ENCODE results near the gene ZNHIT6.
A peak's percentile ranks its signal among the peaks of the same experiment; 100 is the strongest.
"Not testable (repeated sequence)": the region's sequence is repeated elsewhere in the genome, so short reads cannot be mapped to it uniquely, and the experiment has no call there.

Gene ZNHIT6

GRCh38 chr1:85707990-85708828, at the start of gene ZNHIT6:
Gene ZNHIT6 (minus strand): TSS chr1:85708433. CDS start chr1:85708284, 149 bp downstream.
- peak; percentile 86 for DNase-seq

GRCh38 chr1:85756864-85757263, 48.6 kb upstream of the ZNHIT6 start:
- DNase-seq, result no peak

GRCh38 chr1:85748120-85748519, 39.9 kb upstream of the ZNHIT6 start:
- DNase-seq, result no peak

GRCh38 chr1:85746777-85747176, 38.5 kb upstream of the ZNHIT6 start:
- no peak for DNase-seq

GRCh38 chr1:85743814-85744213, 35.6 kb upstream of the ZNHIT6 start:
- DNase-seq, result no peak

GRCh38 chr1:85734931-85735330, 26.7 kb upstream of the ZNHIT6 start:
- DNase-seq, result no peak

- DNase-seq, result no peak
Measured at GRCh38 chr1:85718678-85719340, 10.6 kb upstream of the ZNHIT6 start.

- not testable (repeated sequence) for DNase-seq
Measured at GRCh38 chr1:85714418-85715114, 6.3 kb upstream of the ZNHIT6 start.

GRCh38 chr1:85708829-85709227, 595 bp upstream of the ZNHIT6 start:
- no peak for DNase-seq

GRCh38 chr1:85707267-85707989, 805 bp downstream of the ZNHIT6 start:
- DNase-seq, result no peak

GRCh38 chr1:85705940-85706339, 2.3 kb downstream of the ZNHIT6 start:
- DNase-seq, result no peak

- no peak for DNase-seq
Measured at GRCh38 chr1:85700422-85700821, 7.8 kb downstream of the ZNHIT6 start.

GRCh38 chr1:85697895-85698294, 10.3 kb downstream of the ZNHIT6 start:
- no peak for DNase-seq

GRCh38 chr1:85692730-85693314, 15.4 kb downstream of the ZNHIT6 start:
- DNase-seq, result peak; percentile 43

GRCh38 chr1:85689775-85690404, 18.3 kb downstream of the ZNHIT6 start:
- no peak for DNase-seq

GRCh38 chr1:85683292-85684025, 24.8 kb downstream of the ZNHIT6 start:
- DNase-seq, result no peak

- no peak for DNase-seq
Measured at GRCh38 chr1:85681087-85681486, 27.1 kb downstream of the ZNHIT6 start.

- no peak for DNase-seq
Measured at GRCh38 chr1:85678193-85678592, 30.0 kb downstream of the ZNHIT6 start.

- no peak for DNase-seq
Measured at GRCh38 chr1:85677656-85678055, 30.6 kb downstream of the ZNHIT6 start.

GRCh38 chr1:85672031-85672660, 36.1 kb downstream of the ZNHIT6 start:
- no peak for DNase-seq

GRCh38 chr1:85665932-85666331, 42.3 kb downstream of the ZNHIT6 start:
- DNase-seq, result no peak

All from amniotic stem cell (primary cell).